Germinal center (tissue), 1 donor: Measurements from ENCODE around the gene COQ8B.
"Not testable (repeated sequence)": the region's sequence is repeated elsewhere in the genome, so short reads cannot be mapped to it uniquely, and the experiment has no call there.

ENCODE experiments used
- DNase-seq: peaks from one replicate; pipeline ENCODE4 v3.0.0; 2012; ENCODE audit warnings: mixed read lengths, low spot score

Gene COQ8B

DNA sequence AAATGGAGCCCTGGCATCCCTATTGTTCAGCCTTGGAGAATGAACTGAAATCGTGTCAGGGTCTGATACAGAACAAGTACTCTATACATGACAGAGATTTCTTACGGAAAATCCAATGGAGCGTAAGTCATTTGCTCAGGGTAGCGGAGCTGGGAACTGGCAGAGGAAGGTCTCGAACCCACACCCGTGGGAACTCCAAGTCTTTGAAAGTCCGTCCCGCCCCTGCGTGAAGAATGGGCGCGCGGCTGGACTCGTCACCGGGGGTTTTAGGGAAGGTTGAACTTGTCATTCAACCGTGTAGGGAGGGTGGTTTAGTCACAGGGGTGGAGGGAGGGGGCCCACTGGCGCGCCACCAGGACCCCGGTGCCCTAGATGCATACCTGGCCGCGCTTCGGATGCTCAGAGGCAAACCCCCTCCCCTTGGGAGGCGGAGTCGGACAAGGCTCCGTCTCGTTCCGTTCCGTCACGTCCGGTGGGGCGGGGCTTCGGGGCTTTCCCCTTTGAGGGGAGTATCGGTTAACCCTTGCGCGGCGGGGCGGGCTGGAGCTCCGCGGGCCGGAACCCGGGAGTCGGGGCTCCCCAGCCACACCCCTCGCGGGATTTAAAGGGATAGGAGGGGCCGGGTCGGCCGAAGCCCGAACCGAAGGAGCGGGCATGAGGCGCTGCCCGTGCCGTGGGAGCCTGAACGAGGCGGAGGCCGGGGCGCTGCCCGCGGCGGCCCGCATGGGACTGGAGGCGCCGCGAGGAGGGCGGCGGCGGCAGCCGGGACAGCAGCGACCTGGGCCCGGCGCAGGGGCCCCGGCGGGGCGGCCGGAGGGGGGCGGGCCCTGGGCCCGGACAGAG, at the start of gene COQ8B, which contains the start of gene ITPKC:
Gene COQ8B, minus strand, starts transcription at position 405 of the 843 bp plus-strand sequence. CDS start 2,254 bp downstream, outside the sequence.
Gene ITPKC, plus strand, starts transcription at position 631 of the 843 bp plus-strand sequence. Its CDS starts 24 bp downstream, at position 655.
- peak; percentile 97 for DNase-seq

DNA sequence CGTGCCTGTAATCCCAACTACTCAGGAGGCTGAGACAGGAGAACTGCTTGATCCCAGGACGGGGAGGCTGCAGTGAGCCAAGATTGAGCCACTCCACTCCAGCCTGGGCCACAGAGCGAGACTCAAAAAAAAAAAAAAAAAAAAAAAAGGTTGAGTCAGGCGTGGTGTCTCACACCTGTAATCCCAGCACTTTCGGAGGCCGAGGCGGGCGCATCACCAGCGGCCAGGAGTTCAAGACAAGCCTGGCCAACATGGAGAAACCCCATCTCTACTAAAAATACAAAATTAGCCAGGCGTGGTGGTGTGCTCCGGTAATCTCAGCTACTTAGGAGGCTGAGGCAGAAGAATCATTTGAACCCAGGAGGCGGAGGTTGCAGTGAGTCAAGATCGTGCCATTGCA, 49.7 kb upstream of the COQ8B start:
- not testable (repeated sequence) for DNase-seq

DNA sequence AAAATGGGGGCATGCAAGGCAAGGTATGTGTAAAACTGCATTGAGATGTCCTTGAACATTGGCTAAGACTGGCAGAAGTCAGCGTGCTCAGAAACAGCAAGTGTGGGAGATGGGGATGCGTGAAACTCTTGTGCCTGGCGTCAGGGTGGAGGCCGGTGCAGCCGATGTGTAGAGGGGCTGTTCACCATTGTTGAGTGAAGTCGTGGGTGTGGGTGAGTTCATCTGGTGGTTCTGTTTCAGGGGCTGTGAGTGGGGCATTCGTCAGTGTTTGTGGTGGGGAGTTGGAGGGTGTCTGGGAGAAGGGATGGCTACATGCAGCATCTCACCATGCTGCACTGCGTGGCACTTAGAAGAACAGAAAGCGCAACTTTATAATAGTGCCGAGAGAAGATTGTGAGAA, 47.3 kb upstream of the COQ8B start:
- DNase-seq, result no peak

DNA sequence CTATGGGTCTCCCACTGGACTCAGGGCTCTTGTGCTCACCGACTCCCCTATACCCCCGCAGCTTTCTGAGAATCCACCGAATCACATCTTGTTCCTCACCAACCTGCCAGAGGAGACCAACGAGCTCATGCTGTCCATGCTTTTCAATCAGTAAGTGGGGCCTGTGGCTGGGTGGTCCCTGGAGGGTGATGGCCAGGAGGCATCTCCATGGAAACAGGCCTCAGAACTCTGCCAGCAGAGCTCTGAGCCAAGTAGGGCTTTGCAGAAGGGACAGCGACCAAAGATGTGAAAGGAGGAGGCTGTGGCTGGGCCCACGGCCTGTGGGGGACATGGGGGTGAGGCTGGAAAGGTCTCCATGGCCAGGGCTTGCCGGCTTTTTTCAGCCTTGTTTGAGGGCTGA, 46.8 kb upstream of the COQ8B start:
- DNase-seq, result no peak

DNA sequence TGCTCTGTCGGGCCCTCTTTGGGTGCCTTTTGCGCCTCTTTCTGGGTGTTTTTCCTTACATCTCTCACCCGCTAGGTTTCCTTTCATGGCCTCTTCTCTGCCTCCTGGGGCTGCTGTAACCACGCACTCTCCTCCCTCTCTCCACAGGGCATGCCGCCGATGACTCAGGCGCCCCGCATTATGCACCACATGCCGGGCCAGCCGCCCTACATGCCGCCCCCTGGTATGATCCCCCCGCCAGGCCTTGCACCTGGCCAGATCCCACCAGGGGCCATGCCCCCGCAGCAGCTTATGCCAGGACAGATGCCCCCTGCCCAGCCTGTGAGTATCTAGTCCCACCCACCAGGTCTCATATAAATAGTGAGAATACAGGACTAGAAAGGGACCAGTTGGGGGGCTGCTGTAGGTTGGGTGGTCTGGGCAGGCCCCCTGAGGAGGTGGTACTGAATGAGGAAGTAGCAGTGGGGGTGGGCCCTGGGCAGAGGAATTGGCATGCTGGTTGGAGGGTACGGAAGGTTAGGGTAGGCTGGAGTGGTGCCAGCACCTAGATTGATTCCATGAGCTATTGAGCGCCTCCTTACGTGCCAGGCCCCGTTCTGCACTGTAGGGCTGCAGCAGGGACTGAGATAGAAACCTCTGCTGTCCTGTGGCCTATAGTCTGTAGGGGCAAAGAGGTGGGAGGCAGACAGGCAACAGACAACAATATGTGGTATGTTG, 46.2 kb upstream of the COQ8B start:
- DNase-seq, result no peak

DNA sequence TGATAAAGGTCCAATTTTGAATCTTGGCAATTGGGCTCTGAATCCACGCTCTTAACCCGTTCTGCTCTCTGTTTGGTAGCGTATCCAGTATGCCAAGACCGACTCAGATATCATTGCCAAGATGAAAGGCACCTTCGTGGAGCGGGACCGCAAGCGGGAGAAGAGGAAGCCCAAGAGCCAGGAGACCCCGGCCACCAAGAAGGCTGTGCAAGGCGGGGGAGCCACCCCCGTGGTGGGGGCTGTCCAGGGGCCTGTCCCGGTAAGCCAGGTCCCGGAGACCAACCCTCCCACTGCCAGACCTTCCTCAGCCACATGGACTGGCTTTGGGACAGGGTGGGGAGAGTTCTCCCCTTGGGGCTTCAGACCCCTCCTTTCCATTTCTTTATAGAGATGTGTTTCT, 42.7 kb upstream of the COQ8B start:
- no peak for DNase-seq

DNA sequence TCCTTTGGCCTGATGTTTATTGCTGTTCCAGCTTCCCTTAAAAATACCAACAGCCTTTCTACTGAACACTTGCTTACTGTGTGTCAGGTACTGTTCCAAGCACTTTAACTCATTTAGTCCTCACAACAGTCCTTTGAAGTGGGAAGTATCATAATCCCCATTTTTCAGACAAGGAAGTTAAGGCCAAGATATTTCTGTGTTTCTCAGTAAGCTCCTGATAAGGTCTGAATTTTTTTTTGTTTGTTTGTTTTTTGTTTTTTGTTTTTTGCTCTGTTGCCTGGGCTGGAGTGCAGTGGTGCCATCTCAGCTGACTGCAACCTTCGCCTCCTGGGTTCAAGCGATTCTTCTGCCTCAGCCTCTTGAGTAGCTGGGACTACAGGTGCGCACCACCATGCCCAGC, 41.8 kb upstream of the COQ8B start:
- no peak for DNase-seq

DNA sequence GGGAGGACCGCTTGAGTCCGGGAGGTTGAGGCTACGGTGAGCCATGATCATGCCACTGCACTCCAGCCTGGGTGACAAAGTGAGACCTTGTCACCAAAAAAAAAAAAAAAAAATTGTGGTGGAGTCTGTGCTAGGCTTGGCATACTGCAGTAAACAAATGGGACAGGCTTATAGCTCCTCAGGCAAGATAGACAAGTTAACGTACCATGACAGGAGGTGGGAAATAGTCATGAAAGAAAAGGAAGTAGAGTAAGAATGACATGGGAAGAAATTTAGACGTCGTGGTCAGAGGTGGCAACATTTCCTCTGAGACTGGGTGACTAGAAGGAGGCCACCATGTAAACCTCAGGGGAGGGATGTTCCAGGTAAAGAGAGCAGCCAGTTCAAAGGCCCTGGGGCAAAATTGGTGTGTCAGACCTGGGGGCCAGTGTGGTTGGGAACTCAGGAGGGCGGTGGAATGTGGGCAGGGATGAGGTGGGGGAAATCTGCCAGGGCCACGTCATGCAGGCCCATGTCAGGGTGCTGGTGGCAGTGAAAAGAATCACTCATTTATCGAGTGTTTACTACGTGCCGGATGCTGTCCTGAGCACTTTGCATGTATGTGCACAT, 39.9 kb upstream of the COQ8B start:
- DNase-seq, result no peak

DNA sequence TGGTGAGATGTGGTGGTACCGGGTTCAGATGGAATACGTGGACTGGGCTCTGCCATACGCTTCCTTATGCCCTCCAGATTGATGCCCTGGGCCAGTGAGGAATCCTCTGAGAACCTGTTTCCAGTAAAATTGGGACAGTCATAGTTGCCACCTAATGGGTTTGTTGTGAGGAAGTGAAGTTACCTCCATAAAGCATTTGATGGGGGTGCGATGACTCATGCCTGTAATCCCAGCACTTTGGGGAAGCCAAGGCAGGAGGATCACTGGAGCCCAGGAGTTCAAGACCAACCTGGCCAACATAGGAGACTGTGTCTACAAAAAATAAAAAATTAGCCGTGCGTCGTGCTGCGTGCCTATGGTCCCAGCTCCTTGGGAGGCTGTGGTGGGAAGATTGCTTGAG, 39.1 kb upstream of the COQ8B start:
- no peak for DNase-seq

DNA sequence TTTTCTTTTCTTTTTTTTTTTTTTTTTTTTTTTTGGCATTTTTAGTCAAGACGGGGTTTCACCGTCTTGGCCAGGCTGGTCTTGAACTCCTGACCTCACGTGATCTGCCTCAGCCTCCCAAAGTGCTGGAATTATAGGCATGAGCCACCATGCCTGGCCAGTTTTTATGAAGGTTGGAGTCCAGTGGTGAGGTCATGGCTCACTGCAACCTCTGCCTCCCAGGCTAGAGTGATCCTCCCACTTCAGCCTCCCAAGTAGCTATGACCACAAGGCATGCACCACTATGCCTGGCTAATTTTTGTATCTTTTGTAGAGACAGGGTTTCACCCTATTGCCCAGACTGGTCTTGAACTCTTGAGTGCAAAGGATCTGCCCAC, 38.5 kb upstream of the COQ8B start:
- no peak for DNase-seq

DNA sequence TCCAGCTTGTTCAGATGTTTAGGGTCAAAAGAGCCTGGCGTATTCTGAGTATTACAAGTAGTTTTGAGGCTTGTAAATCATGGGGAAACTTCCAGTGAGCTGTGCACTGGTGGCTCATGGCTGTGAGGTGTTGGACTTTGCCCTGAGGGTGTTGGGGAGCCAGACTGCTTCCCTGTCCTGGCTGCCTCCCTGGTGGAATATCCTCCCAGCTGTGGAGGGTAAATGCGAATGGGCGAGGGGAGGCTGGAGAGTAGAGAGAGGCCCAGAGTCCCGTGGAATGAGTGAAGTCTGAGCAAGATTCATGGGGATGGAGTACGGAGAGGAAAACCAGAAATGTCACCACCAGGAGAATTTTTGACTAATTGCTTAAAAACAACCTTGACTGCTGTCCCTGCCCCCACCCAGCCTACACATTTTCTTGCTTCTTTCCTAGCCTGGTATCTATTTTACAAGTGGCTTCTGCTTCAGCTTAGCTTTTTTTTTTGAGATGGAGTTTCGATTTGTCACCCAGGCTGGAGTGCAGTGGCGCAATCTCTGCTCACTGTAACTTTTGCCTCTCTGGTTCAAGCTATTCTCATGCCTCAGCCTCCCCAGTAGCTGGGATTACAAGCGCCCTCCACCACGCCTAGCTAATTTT, 38.0 kb upstream of the COQ8B start:
- no peak for DNase-seq

DNA sequence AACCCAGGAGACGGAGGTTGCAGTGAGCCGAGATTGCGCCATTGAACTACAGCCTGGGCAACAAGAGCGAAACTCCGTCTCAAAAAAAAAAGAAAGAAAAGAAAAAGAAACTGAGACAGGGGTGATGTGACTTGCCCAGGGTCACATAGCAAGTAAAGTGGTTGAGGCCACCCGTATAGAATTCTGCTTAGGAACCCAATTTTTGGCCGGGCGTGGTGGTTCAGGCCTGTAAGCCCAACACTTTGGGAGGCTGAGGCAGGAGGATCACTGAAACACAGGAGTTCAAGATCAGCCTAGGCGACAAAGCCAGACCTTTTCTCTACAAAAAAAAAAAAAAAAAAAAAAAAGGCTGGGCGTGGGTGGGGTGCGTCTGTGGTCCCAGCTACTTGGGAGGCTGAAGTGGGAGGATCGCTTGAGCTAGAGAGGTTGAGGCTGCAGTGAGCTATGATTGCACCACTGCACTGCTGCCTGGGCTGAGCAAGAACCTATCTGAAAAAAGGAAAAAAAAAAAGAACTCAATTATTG, 35.6 kb upstream of the COQ8B start:
- no peak for DNase-seq

DNA sequence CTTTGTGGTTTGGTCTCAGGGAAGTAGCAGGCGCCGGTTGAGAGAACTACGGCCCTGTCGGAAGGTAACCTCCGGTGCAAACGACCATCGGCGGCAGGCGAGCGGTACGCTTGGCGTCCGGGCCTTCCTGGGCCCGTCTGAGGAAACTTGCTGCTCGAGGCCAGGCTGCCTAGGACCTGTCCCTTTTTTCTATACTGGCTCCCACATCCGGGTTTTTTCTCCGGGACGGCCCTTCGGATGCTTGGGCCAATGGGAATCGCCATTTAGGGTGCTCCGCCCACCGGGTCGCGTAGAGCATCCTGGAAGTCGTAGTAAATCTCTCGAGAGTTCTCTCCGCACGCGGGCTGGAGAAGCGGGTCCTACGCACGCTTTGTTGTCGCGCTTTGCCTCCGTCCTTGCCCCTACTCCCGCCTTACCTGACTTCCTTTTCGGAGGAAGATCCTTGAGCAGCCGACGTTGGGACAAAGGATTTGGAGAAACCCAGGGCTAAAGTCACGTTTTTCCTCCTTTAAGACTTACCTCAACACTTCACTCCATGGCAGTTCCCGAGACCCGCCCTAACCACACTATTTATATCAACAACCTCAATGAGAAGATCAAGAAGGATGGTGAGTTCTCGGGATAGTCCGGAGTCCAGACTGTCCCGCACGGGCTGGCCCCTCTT, 34.3 kb upstream of the COQ8B start, which contains the start of gene SNRPA:
Gene SNRPA, plus strand, starts transcription at position 330 of the 664 bp plus-strand sequence. Its CDS starts 206 bp downstream, at position 536.
- DNase-seq, result peak; percentile 95

DNA sequence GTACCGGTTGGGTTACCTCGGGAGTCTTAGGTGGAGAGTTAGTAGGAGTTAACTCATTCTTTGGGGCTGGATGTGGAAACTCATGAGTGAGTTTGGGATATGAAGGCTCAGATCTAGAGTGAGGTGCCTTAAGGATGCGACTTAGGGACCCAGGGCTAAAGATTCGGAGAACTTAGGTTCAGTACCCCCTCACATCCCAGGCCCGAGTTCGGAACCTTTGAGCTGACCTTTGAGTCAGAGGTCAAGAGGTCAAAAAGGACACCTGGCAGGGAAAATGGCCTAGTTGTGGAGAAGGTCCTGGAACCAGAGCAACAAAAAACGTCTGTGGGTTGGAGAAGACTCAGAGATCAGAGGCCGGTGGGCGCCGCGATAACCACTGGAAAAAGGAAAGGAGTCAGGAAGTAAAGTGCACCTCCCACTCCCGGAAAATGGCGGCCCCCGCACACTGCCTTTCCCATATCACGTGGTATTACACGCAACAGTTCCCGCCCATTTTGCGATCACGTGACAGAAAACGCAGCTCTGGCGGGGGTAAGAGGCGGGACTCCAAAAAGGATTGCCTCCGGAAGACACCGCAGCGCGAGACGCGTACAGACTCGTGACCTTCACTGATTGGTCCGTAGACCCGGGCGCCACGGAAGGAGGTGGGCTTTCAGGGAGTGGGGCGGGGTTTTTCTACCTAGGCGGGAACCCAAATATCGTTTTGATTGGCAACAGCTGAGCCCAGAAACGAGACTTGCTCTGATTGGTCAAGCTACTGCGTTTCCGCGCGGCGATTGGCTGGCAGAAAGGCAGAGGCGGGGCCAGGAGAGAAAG, 33.6 kb upstream of the COQ8B start, which contains the start of gene ACTMAP:
Gene ACTMAP, minus strand, starts transcription at position 420 of the 816 bp plus-strand sequence. CDS start 674 bp downstream, outside the sequence.
- peak; percentile 99 for DNase-seq

DNA sequence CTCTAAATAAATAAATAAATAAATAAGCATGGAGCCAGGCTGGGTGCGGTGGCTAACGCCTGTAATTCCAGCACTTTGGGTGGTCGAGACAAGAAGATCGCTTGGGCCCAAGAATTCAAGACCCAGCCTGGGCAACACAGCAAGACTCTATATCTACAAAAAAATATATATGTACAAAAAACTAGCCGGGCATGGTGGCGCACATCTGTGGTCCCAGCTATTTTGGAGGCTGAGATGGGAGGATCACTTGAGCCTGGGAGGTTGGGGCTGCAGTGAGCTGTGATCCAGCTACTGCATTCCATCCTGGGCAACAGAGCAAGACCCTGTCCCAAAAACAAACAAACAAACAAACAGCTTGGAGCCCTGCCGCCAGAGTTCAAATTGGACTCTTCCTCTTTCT, 30.9 kb upstream of the COQ8B start:
- no peak for DNase-seq

DNA sequence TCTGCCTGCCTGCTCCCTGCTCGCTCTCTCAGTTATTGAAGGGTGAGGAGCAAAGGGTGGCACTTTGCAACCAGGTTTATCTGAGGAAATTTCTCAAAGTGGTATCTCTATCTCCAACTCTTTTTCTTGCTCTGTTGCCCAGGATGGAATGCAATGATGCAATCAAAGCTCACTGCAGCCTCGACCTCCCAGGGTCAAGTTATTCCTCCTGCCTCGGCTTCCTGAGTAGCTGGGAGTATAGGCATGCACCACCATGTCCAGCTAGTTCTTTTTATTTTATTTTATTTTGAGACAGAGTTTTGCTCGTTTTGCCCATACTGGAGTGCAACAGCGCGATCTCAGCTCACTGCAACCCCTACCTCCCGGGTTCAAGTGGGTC, 28.7 kb upstream of the COQ8B start:
- no peak for DNase-seq

DNA sequence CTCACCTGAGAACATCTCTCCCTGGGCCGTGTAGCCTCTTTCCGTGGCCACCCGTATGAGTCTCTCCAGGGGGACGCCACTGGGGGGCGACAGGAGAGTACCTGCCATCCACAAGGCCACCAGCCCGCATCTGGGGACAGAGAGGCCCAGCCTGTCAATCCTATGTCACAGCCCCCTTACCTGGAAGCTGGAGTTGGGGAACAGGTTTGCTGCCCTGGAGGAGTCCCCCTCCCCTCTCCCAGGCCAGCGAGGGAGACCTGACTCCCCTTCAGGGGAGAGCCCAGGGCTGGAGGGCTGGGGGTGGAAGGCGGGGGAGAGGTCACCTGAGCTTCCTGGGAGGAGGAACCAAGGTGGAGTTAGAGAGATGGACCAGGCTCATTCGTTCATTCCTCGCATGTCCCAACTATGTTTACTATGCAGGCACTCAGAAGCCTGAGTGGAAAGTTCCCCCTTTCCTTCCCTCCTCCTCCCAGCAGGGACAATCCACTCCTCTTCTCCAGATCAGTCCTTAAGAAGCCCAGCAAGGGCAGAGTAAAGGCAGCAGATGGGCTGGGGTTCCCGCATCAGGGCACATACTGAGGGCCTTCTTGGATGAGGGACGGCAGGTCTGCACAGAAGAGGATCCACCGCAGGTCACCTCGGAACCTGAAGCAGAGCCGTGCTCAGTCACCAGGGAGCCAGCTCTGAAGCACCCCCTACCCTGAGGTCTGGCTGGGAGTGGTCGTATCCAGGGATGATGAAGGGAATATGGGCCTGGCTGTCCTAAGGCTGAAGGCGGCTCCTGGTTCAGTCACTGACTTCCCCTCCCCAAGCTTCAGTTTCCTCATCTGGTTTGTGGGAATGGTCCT, 28.1 kb upstream of the COQ8B start:
- no peak for DNase-seq

DNA sequence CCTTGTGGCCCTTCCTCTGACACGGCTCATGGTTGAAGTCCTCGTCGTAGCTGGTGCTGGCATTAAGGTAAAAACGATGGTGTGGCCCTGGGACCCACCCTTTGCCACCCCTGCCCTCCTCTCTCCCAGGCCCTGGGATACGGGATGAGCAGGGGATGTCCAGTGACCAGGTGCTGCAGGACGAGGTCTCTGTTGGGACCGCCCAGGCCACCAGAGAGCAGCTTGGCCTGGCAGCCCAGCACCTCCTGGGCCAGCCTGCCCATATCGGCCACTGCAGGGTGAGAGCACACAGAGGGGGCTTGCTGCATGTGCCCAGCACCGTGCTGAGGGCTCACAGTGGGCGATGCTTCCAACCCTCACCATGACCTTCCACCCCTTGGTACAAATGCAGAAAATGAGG, 27.2 kb upstream of the COQ8B start:
- no peak for DNase-seq

DNA sequence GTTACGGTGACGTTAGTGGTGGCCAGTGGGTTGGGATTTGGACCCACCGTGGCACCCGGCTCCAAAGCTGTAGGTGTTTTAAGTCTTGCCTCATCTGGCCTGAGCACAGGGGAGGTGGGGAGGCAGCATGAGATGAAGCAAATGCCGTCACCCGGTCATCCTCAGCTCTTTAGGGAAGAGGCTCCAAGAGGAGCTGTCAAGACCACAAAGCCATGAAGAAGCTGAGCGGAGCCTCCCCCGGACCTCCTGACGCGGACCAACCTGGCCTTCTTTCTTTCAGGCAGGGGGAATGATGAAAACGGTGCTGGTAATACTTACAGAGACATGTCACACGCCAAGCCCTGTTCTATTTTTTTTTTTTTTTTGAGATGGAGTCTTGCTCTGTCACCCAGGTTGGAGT, 26.2 kb upstream of the COQ8B start:
- no peak for DNase-seq

DNA sequence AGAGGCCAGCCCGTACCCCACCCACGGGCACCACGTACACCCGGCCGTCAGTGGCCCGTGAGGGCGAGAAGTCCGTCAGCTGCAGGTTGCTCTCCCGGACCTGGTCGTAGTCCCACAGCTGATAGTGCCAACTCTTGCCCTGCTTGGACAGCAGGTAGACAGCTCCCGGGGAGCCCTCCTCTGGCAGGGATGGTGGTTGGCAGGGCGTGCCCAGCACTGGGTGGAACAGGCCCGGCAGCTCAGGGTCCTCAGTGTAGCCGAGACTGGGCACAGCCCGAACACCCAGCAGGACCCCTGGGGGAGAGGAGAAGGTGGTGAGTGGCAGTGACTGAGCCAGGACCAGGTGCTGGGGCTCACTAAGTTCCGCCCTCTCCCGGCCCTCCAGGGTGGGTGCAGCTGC, 25.8 kb upstream of the COQ8B start:
- DNase-seq, result no peak
